Liver (tissue), 3 donors: ENCODE measurements around the gene EXPH5.

Experiments
- CTCF ChIP-seq: fragments of 150-350 bp; IDR thresholded peaks from 2 replicates; pipeline ENCODE4 v1.5.1; 2017; ENCODE audit warnings: improper control_type of control experiment, low read depth, low read length; ENCODE audit not compliant: missing input control
- FOXA1 ChIP-seq: IDR thresholded peaks from 2 replicates; pipeline ENCODE4 v1.6.1; 2016; ENCODE audit warnings: antibody characterized with exemption
- NR2F2 ChIP-seq: IDR thresholded peaks from 2 replicates; pipeline ENCODE4 v1.6.1; 2016; ENCODE audit warnings: antibody characterized with exemption
- TAF1 ChIP-seq: conservative IDR thresholded peaks from 2 replicates; pipeline ENCODE4 v1.6.1; 2016; ENCODE audit warnings: antibody characterized with exemption, mild to moderate bottlenecking
- YY1 ChIP-seq: IDR thresholded peaks from 2 replicates; pipeline ENCODE4 v1.6.1; 2016; ENCODE audit warnings: antibody characterized with exemption, mild to moderate bottlenecking
- ZBTB33 ChIP-seq: IDR thresholded peaks from 2 replicates; pipeline ENCODE4 v1.6.1; 2016; ENCODE audit warnings: antibody characterized with exemption
- donor health status: healthy.
- donor health status: healthy.

- TF ChIP-seq CTCF (no peak), NR2F2 (no peak), ZBTB33 (no peak), TAF1 (no peak), YY1 (no peak), FOXA1 (no peak)
Measured at GRCh38 chr11:108541531-108541930, 52.0 kb downstream of the EXPH5 start.
